ENCODE results near the gene AFAP1L2.

DNA sequence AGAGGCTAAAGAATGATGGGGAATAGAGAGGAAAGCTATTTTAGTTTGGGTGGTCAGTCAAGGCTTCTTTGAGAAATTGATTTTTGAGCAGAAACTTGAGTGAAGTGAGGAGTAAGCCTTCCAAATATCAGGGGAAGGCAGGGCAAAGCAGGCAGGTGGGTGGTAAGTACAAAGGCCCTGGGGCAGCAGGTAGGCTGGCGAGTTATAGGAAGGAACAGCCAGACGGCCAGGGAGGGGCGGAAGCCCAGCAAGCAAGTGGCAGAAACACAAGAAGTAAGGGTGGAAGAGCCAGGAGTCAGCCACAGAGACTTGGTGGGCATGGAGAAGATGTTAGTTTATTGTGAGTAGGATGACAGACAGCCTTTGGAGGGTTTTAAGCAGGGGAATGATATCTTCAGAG lies 130.4 kb downstream of the AFAP1L2 start:
- TF ChIP-seq, protein P1, sequence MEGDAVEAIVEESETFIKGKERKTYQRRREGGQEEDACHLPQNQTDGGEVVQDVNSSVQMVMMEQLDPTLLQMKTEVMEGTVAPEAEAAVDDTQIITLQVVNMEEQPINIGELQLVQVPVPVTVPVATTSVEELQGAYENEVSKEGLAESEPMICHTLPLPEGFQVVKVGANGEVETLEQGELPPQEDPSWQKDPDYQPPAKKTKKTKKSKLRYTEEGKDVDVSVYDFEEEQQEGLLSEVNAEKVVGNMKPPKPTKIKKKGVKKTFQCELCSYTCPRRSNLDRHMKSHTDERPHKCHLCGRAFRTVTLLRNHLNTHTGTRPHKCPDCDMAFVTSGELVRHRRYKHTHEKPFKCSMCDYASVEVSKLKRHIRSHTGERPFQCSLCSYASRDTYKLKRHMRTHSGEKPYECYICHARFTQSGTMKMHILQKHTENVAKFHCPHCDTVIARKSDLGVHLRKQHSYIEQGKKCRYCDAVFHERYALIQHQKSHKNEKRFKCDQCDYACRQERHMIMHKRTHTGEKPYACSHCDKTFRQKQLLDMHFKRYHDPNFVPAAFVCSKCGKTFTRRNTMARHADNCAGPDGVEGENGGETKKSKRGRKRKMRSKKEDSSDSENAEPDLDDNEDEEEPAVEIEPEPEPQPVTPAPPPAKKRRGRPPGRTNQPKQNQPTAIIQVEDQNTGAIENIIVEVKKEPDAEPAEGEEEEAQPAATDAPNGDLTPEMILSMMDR (IDR thresholded peaks at IDR 0.05) = no peak
- no peak for TF ChIP-seq EZH2 (IDR thresholded peaks at IDR 0.05; ENCODE audit: borderline replicate concordance, insufficient read depth, low read depth, low read length, poor library complexity, severe bottlenecking)
